ENCODE measurements around the gene RAB6C. TPM values are rescaled to one million over a fixed set of nuclear protein-coding genes. Genes with fewer than 3 reads are reported as not detected.
"Not testable (repeated sequence)": the region's sequence is repeated elsewhere in the genome, so short reads cannot be mapped to it uniquely, and the experiment has no call there.

The RAB6C gene
- total RNA-seq, 1 donor from 2014 or later = 0.07 TPM

DNA sequence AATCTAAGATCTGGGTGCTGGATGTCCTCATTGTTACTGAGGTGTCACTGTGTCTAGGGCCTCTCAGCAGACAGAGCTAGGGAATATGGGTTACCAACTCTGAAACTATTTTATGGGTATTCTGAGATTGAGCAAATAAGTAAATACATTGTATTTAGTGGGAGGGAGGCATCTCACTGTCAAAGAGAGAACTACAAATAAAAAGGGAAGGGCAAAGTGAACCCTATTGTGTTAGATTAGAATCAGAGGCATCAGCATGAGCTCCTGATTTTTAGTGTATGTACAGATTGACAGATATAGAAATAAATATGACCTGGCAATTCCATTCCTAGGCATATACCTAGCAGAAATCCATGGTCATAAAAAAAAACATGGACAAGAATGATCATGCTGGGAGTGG lies 33.9 kb upstream of the RAB6C start:
- Histone ChIP-seq H3K9me3 (ENCODE audit: low read depth) (no peaks in the 10 kb centered on the region), H3K79me2 (ENCODE audit: low read depth) (no peaks in the 10 kb centered on the region), H3K9ac (no peak overlapping the region), H3K27ac (no peak overlapping the region), H3K4me3 (no peak overlapping the region), H4K20me1 (ENCODE audit: low read depth) (no peaks in the 10 kb centered on the region), H3K36me3 (no peaks in the 10 kb centered on the region), H3K4me2 (no peak overlapping the region), H3F3A (ENCODE audit: low read depth) (no peaks in the 10 kb centered on the region), H3K27me3 (no peaks in the 10 kb centered on the region), H2AFZ (replicated peaks) (no peak overlapping the region), H3K4me1 (no peaks in the 10 kb centered on the region)
- Mint-ChIP-seq H3K4me1 (no peaks in the 10 kb centered on the region), H3K36me3 (no peaks in the 10 kb centered on the region), H3K27ac (no peak overlapping the region), H3K27me3 (ENCODE audit: insufficient read depth, low read depth) (peaks cover 2% of the 10 kb centered on the region), H3K9me3 (no peaks in the 10 kb centered on the region), H3K4me3 (no peak overlapping the region)
- DNase-seq (ENCODE audit: low spot score) = no peak
- TF ChIP-seq, protein P1, sequence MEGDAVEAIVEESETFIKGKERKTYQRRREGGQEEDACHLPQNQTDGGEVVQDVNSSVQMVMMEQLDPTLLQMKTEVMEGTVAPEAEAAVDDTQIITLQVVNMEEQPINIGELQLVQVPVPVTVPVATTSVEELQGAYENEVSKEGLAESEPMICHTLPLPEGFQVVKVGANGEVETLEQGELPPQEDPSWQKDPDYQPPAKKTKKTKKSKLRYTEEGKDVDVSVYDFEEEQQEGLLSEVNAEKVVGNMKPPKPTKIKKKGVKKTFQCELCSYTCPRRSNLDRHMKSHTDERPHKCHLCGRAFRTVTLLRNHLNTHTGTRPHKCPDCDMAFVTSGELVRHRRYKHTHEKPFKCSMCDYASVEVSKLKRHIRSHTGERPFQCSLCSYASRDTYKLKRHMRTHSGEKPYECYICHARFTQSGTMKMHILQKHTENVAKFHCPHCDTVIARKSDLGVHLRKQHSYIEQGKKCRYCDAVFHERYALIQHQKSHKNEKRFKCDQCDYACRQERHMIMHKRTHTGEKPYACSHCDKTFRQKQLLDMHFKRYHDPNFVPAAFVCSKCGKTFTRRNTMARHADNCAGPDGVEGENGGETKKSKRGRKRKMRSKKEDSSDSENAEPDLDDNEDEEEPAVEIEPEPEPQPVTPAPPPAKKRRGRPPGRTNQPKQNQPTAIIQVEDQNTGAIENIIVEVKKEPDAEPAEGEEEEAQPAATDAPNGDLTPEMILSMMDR (IDR thresholded peaks at IDR 0.05) = no peak
- TF ChIP-seq EZH2 (IDR thresholded peaks at IDR 0.05) (no peak), EZH2phosphoT487 (IDR thresholded peaks at IDR 0.05) (no peak)

DNA sequence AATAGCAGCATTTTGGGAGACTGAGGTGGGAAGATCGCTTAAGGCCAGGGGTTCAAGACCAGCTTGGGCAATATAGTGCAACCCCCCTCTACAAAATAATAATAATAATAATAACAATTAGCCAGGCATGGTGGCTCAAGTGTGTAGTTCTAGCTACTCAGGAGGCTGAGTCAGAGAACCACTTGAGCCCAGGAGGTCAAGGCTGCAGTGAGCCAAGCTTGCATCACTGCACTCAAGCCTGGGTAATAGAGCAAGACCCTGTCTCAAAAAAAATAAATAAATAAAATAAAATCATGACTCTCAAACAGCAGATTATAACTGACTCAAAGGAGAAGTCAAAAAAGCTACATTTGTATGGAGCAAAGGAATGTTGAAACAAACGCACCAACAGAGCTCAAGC lies 31.8 kb upstream of the RAB6C start:
- not testable (repeated sequence) for H3K27ac ChIP-seq; H3K9ac ChIP-seq; H2AFZ ChIP-seq (replicated peaks); H3K27me3 Mint-ChIP-seq (ENCODE audit: insufficient read depth, low read depth); H3K27ac Mint-ChIP-seq; H3K4me3 ChIP-seq; H3K36me3 ChIP-seq; H3K9me3 ChIP-seq (ENCODE audit: low read depth); H4K20me1 ChIP-seq (ENCODE audit: low read depth); H3K4me3 Mint-ChIP-seq; H3K4me1 ChIP-seq; H3K9me3 Mint-ChIP-seq; H3K36me3 Mint-ChIP-seq; H3K4me2 ChIP-seq; H3K4me1 Mint-ChIP-seq; H3F3A ChIP-seq (ENCODE audit: low read depth); H3K79me2 ChIP-seq (ENCODE audit: low read depth); H3K27me3 ChIP-seq; DNase-seq (ENCODE audit: low spot score)

DNA sequence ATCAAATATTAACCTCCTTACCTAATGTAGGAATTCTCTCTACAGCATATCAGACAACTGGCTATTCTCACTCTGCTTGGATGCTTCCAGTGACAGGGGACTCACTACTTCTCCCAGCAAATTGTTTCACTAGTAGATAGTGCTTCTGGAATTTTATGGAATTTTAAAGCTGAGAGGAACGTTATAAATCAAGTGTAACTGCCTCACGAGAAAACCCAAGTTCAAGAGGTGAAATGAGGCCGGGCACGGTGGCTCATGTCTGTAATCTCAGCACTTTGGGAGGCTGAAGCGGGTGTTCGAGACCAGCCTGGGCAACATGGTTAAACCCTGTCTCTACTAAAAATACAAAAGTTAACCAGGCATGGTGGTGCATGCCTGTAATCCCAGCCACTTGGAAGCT lies 23.3 kb upstream of the RAB6C start:
- not testable (repeated sequence) for H3K27me3 ChIP-seq; DNase-seq (ENCODE audit: low spot score); H3K27ac ChIP-seq; H3F3A ChIP-seq (ENCODE audit: low read depth); H3K4me3 Mint-ChIP-seq; H3K36me3 Mint-ChIP-seq; H3K4me2 ChIP-seq; H3K9me3 ChIP-seq (ENCODE audit: low read depth); H3K9ac ChIP-seq; H3K9me3 Mint-ChIP-seq; H3K4me1 Mint-ChIP-seq; H3K4me3 ChIP-seq; H2AFZ ChIP-seq (replicated peaks); H3K36me3 ChIP-seq; H3K27ac Mint-ChIP-seq; H4K20me1 ChIP-seq (ENCODE audit: low read depth); H3K4me1 ChIP-seq; H3K27me3 Mint-ChIP-seq (ENCODE audit: insufficient read depth, low read depth); H3K79me2 ChIP-seq (ENCODE audit: low read depth)

DNA sequence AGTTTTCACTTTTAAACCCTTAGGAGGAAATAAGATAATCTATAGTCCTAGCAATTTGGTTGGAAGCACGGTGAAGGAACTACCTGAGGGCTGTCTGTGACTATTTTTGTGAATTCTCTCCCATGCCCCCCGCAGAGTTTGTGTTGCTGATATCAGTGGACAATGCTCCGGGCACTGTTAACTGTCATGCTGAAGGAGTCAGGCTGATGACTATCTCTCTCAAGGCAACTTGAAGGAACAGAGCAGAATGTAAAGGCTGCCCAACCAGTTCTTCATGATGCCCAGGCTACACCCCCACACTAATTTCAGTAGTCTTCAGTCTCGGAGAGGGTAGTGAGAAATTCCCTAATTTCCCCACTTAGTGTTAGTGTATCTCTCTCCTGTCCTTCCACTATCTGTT lies 21.6 kb upstream of the RAB6C start:
- no peak overlapping the region for H3K27ac Mint-ChIP-seq
- no peak overlapping the region for H3K4me2 ChIP-seq
- no peaks in the 10 kb centered on the region for H3K36me3 ChIP-seq
- no peaks in the 10 kb centered on the region for H3K9me3 ChIP-seq (ENCODE audit: low read depth)
- H3K4me1 Mint-ChIP-seq = peaks cover 2% of the 10 kb centered on the region
- H3F3A ChIP-seq (ENCODE audit: low read depth) = no peaks in the 10 kb centered on the region
- H3K36me3 Mint-ChIP-seq = no peaks in the 10 kb centered on the region
- H3K27me3 ChIP-seq = no peaks in the 10 kb centered on the region
- no peaks in the 10 kb centered on the region for H4K20me1 ChIP-seq (ENCODE audit: low read depth)
- H3K9ac ChIP-seq = no peak overlapping the region
- H2AFZ ChIP-seq (replicated peaks) = no peak overlapping the region
- no peaks in the 10 kb centered on the region for H3K79me2 ChIP-seq (ENCODE audit: low read depth)
- H3K4me3 Mint-ChIP-seq = no peak overlapping the region
- no peak for DNase-seq (ENCODE audit: low spot score)
- peaks cover 2% of the 10 kb centered on the region for H3K27me3 Mint-ChIP-seq (ENCODE audit: insufficient read depth, low read depth)
- no peaks in the 10 kb centered on the region for H3K9me3 Mint-ChIP-seq
- no peaks in the 10 kb centered on the region for H3K4me1 ChIP-seq
- TF ChIP-seq EZH2 (IDR thresholded peaks at IDR 0.05) (no peak), EZH2phosphoT487 (IDR thresholded peaks at IDR 0.05) (no peak)
- TF ChIP-seq, protein P1 (IDR thresholded peaks at IDR 0.05) = no peak
- no peak overlapping the region for H3K4me3 ChIP-seq
- H3K27ac ChIP-seq = no peak overlapping the region

DNA sequence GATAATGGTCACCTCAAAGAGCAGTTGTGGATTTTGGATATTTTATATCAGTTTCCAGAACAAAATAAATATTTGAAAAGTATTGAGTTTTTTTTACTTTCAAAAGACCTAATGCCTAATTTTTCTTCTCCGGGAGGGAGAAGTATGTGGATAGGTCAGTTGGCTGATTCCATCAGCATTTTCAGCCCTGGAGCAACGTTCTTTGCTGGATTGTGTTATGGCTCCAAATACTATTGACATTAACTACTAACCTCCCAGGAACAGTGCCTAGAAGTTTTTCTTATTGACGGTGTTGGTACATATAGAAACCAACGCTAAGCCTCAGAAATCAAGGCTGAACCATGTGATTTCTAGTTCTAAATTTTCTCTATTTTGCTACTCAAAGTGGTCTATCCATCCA lies 20.7 kb upstream of the RAB6C start:
- not testable (repeated sequence) for H3K27ac Mint-ChIP-seq; DNase-seq (ENCODE audit: low spot score); H3K27ac ChIP-seq; H3K4me2 ChIP-seq; H3K36me3 Mint-ChIP-seq; H3K4me1 Mint-ChIP-seq; H3F3A ChIP-seq (ENCODE audit: low read depth); H2AFZ ChIP-seq (replicated peaks); H3K27me3 ChIP-seq; H3K4me3 ChIP-seq; H3K79me2 ChIP-seq (ENCODE audit: low read depth); H3K4me1 ChIP-seq; H3K9me3 Mint-ChIP-seq; H4K20me1 ChIP-seq (ENCODE audit: low read depth); H3K9me3 ChIP-seq (ENCODE audit: low read depth); H3K27me3 Mint-ChIP-seq (ENCODE audit: insufficient read depth, low read depth); H3K36me3 ChIP-seq; H3K4me3 Mint-ChIP-seq; H3K9ac ChIP-seq

DNA sequence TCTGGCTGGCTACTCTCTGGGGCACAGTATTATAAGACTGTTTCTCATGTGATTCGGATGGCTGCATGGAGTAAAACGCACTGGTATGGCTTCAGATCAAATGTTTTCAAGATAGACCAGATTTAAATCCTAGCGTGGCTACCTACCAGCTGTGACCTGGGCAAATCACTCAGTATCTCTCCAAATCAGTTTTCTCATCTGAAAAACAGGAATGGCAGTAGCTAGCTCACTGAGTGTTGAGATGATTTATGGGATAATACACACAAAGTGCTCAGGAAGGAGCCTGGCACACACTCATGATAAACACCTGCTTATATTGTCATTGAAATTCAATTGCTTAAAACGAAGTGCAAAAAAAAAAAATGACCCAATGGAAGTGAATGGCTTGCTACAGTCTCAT lies 10.9 kb upstream of the RAB6C start:
- not testable (repeated sequence) for H3K27ac ChIP-seq; H3K36me3 ChIP-seq; H3K4me1 Mint-ChIP-seq; H3K27me3 Mint-ChIP-seq (ENCODE audit: insufficient read depth, low read depth); H3K9me3 Mint-ChIP-seq; DNase-seq (ENCODE audit: low spot score); H3K27me3 ChIP-seq; H3K4me2 ChIP-seq; H3K36me3 Mint-ChIP-seq; H2AFZ ChIP-seq (replicated peaks); H3K27ac Mint-ChIP-seq; H3K79me2 ChIP-seq (ENCODE audit: low read depth); H3K9ac ChIP-seq; H3F3A ChIP-seq (ENCODE audit: low read depth); H3K4me3 ChIP-seq; H4K20me1 ChIP-seq (ENCODE audit: low read depth); H3K9me3 ChIP-seq (ENCODE audit: low read depth); H3K4me3 Mint-ChIP-seq; H3K4me1 ChIP-seq

All from neural progenitor cell (in vitro differentiated cells).